Fibroblast of lung (primary cell): Measurements from ENCODE around the gene CDK9. TPM values are rescaled to one million over a fixed set of nuclear protein-coding genes. Genes with fewer than 3 reads are reported as not detected.

ENCODE experiments used
- DNase-seq, 2 donors: peaks; one replicate each; pipeline versions ENCODE4 v3.0.0 to v3.0.0-alpha.2; 2010; ENCODE audit warnings: low read depth in 2 of 2
- H2AFZ ChIP-seq: 2 replicates; pipeline ENCODE4 v1.5.1; 2012; ENCODE audit warnings: low read length, control low read depth, inconsistent platforms
- H3K27ac ChIP-seq: 2 replicates; pipeline ENCODE4 v1.5.1; 2011; ENCODE audit warnings: low read length, control low read depth; ENCODE audit not compliant: insufficient read depth
- H3K27me3 ChIP-seq: 2 replicates; pipeline ENCODE4 v1.5.1; 2011; ENCODE audit warnings: mild to moderate bottlenecking, low read length; ENCODE audit not compliant: control insufficient read depth, insufficient read depth
- H3K36me3 ChIP-seq: 2 replicates; pipeline ENCODE4 v1.5.1; 2011; ENCODE audit warnings: low read length; ENCODE audit not compliant: control insufficient read depth, insufficient read depth
- H3K4me1 ChIP-seq: 2 replicates; pipeline ENCODE4 v1.5.1; 2011; ENCODE audit warnings: low read length; ENCODE audit not compliant: control insufficient read depth, insufficient read depth; ENCODE audit errors: extremely low read depth
- H3K4me2 ChIP-seq: 2 replicates; pipeline ENCODE4 v1.5.1; 2011; ENCODE audit warnings: low read length, control low read depth; ENCODE audit not compliant: insufficient read depth; ENCODE audit errors: extremely low read depth
- H3K4me3 ChIP-seq, 4 experiments: fragments of 200-600 bp in 1 of 4; sonication (generic) in 1 of 4; replicated peaks in 1 of 4; 2 replicates each; pipeline ENCODE4 v1.5.1; 2011 to 2016; ENCODE audit warnings: low read length in 4 of 4, low read depth in 3 of 4, mild to moderate bottlenecking in 3 of 4, control low read depth in 2 of 4, inconsistent platforms in 1 of 4, mixed read lengths in 1 of 4; ENCODE audit not compliant: insufficient read depth in 1 of 4; ENCODE audit errors: control extremely low read depth in 1 of 4
- H3K79me2 ChIP-seq: 2 replicates; pipeline ENCODE4 v1.5.1; 2012; ENCODE audit warnings: mild to moderate bottlenecking, low read length, inconsistent platforms; ENCODE audit not compliant: control insufficient read depth, insufficient read depth
- H3K9ac ChIP-seq: 2 replicates; pipeline ENCODE4 v1.5.1; 2011; ENCODE audit warnings: mild to moderate bottlenecking, low read length, control low read depth; ENCODE audit not compliant: insufficient read depth
- H3K9me3 ChIP-seq: 2 replicates; pipeline ENCODE4 v1.5.1; 2012; ENCODE audit warnings: low read depth, low read length; ENCODE audit not compliant: control insufficient read depth, insufficient read depth
- H4K20me1 ChIP-seq: 2 replicates; pipeline ENCODE4 v1.5.1; 2011; ENCODE audit warnings: low read length; ENCODE audit not compliant: control insufficient read depth, insufficient read depth; ENCODE audit errors: extremely low read depth
- CTCF ChIP-seq, 2 donors: IDR thresholded peaks in 1 of 2; conservative IDR thresholded peaks in 1 of 2; 1 replicate in 1 of 2; 2 replicates in 1 of 2; pipeline ENCODE4 v1.5.1; 2011 to 2012; ENCODE audit warnings: low read length in 2 of 2, control low read depth in 1 of 2, inconsistent platforms in 1 of 2, low read depth in 1 of 2, mild to moderate bottlenecking in 1 of 2
- EZH2 ChIP-seq: IDR thresholded peaks from 2 replicates; pipeline ENCODE4 v1.5.1; 2012; ENCODE audit warnings: low read length, control low read depth, mild to moderate bottlenecking; ENCODE audit errors: missing control alignments
- polyA plus RNA-seq, 2 donors: library from polyadenylated mRNA; depleted of rRNA in 1 of 2; stranded (reverse) in 1 of 2; unstranded in 1 of 2; fragments of >200 nt; gene quantifications; 2 replicates each; pipeline ENCODE4 v1.2.1, GENCODE V29; 2011 to 2012; ENCODE audit warnings: missing spikeins in 1 of 2
- total RNA-seq: library from RNA; depleted of rRNA; stranded (reverse); fragments of >200 nt; gene quantifications from 2 replicates; pipeline ENCODE4 v1.2.1, GENCODE V29; 2014

The CDK9 gene
- total and polyA plus RNA-seq, 2 donors (not counting 1 experiment from before 2014, with no cell fraction given) = 54.8 to 82.2 TPM

- no peak overlapping the region for H3K27ac ChIP-seq
- peaks cover 13% of the 10 kb centered on the region for H3K4me1 ChIP-seq
- no peak overlapping the region for H3K4me3 ChIP-seq
- no peak overlapping the region for H2AFZ ChIP-seq
- H3K9me3 ChIP-seq = no peaks in the 10 kb centered on the region
- no peak overlapping the region for H3K4me2 ChIP-seq
- H3K36me3 ChIP-seq = peaks cover 30% of the 10 kb centered on the region
- H3K27me3 ChIP-seq = no peaks in the 10 kb centered on the region
- H3K9ac ChIP-seq = no peak overlapping the region
- no peak for DNase-seq
- peaks cover 14% of the 10 kb centered on the region for H3K79me2 ChIP-seq
- H4K20me1 ChIP-seq = no peaks in the 10 kb centered on the region
- TF ChIP-seq CTCF (conservative IDR thresholded peaks at IDR 0.05 in 1 of 2, IDR thresholded peaks at IDR 0.05 in 1 of 2; ENCODE audit: low read depth in 1 of 2, low read length in 2 of 2) = no peak
- TF ChIP-seq EZH2 = no peak
These were observed 40.5 kb downstream of the CDK9 start for GRCh38 chr9:127826253-127826913.

GRCh38 chr9:127828262-127829031 lies 42.6 kb downstream of the CDK9 start:
- H3K4me1 ChIP-seq = peaks cover 17% of the 10 kb centered on the region
- H3K27ac ChIP-seq = peak overlapping the region; percentile 82
- no peaks in the 10 kb centered on the region for H3K27me3 ChIP-seq
- H3K79me2 ChIP-seq = peaks cover 25% of the 10 kb centered on the region
- H2AFZ ChIP-seq = no peak overlapping the region
- no peaks in the 10 kb centered on the region for H4K20me1 ChIP-seq
- TF ChIP-seq CTCF (conservative IDR thresholded peaks at IDR 0.05 in 1 of 2, IDR thresholded peaks at IDR 0.05 in 1 of 2; ENCODE audit: low read depth in 1 of 2, low read length in 2 of 2) = no peak
- no peak for TF ChIP-seq EZH2
- H3K4me2 ChIP-seq = peak overlapping the region; percentile 52
- peak overlapping the region; percentile 55 for H3K9ac ChIP-seq
- peak overlapping the region in 1 of 4 experiments; percentile 6 for H3K4me3 ChIP-seq
- H3K9me3 ChIP-seq = no peaks in the 10 kb centered on the region
- DNase-seq = peak; percentile 49 to 77
- H3K36me3 ChIP-seq = peaks cover 30% of the 10 kb centered on the region

- peak overlapping the region; percentile 82 for H3K27ac ChIP-seq
- peaks cover 29% of the 10 kb centered on the region for H3K79me2 ChIP-seq
- TF ChIP-seq CTCF (conservative IDR thresholded peaks at IDR 0.05 in 1 of 2, IDR thresholded peaks at IDR 0.05 in 1 of 2; ENCODE audit: low read depth in 1 of 2, low read length in 2 of 2) (no peak), EZH2 (no peak)
- no peaks in the 10 kb centered on the region for H4K20me1 ChIP-seq
- no peak overlapping the region for H3K9ac ChIP-seq
- peaks cover 24% of the 10 kb centered on the region for H3K36me3 ChIP-seq
- H3K4me1 ChIP-seq = peaks cover 17% of the 10 kb centered on the region
- no peaks in the 10 kb centered on the region for H3K27me3 ChIP-seq
- H2AFZ ChIP-seq = no peak overlapping the region
- DNase-seq = no peak
- no peak overlapping the region for H3K4me2 ChIP-seq
- no peak overlapping the region for H3K4me3 ChIP-seq
- H3K9me3 ChIP-seq = no peaks in the 10 kb centered on the region
These were observed 43.5 kb downstream of the CDK9 start for GRCh38 chr9:127829205-127829906.
